K562 (cell line): ENCODE data around the gene ELAVL3. TPM values are rescaled to one million over a fixed set of nuclear protein-coding genes. Genes with fewer than 3 reads are reported as not detected.

Experiments used
- ARID1B ChIP-seq: fragments of 450-650 bp; IDR thresholded peaks from 2 replicates; pipeline ENCODE4 v1.6.1; 2016; ENCODE audit warnings: antibody characterized with exemption, mild to moderate bottlenecking, inconsistent platforms
- BHLHE40 ChIP-seq: IDR thresholded peaks from 2 replicates; pipeline ENCODE4 v1.6.1; 2011; ENCODE audit warnings: low read length, improper control_type of control experiment
- CXXC5 ChIP-seq: fragments of 250-450 bp; sonication (Bioruptor Pico); IDR thresholded peaks from 2 replicates; pipeline ENCODE4 v1.8.0; 2022; ENCODE audit warnings: inconsistent platforms, mild to moderate bottlenecking, moderate library complexity
- DMBX1 ChIP-seq: fragments of 250-450 bp; sonication (Bioruptor Pico); IDR thresholded peaks from 2 replicates; pipeline ENCODE4 v1.8.0; 2022; ENCODE audit warnings: inconsistent platforms, mild to moderate bottlenecking, moderate library complexity, borderline replicate concordance
- FOXJ3 ChIP-seq: sonication (generic); formaldehyde crosslinking; IDR thresholded peaks from 2 replicates; pipeline ENCODE4 v1.4.0; 2020; ENCODE audit warnings: mild to moderate bottlenecking, missing genetic modification reagents
- NR3C1 ChIP-seq: sonication (generic); formaldehyde crosslinking; IDR thresholded peaks from 2 replicates; pipeline ENCODE4 v1.8.1; 2022; ENCODE audit warnings: missing genetic modification reagents
- NRF1 ChIP-seq, 2 experiments: fragments of 450-650 bp; IDR thresholded peaks in 1 of 2; conservative IDR thresholded peaks in 1 of 2; 2 replicates each; pipeline ENCODE4 v1.6.1; 2014; ENCODE audit warnings: mild to moderate bottlenecking in 2 of 2
- PHF20 ChIP-seq: fragments of 450-650 bp; IDR thresholded peaks from 2 replicates; pipeline ENCODE4 v1.6.1; 2018; ENCODE audit not compliant: partially characterized antibody
- TEAD4 ChIP-seq, 2 experiments: sonication (generic) in 1 of 2; formaldehyde crosslinking in 1 of 2; IDR thresholded peaks; 2 replicates each; pipeline versions ENCODE4 v1.6.1 to v1.8.0; 2012 to 2022; ENCODE audit warnings: borderline replicate concordance in 1 of 2, inconsistent platforms in 1 of 2, low read length in 1 of 2, mild to moderate bottlenecking in 1 of 2, missing genetic modification reagents in 1 of 2
- VEZF1 ChIP-seq: fragments of 200-800 bp; sonication (Bioruptor generic); IDR thresholded peaks from 2 replicates; pipeline ENCODE4 v1.6.1; 2017; ENCODE audit warnings: missing genetic modification characterization, missing compliant biosample characterization
- ZNF431 ChIP-seq: sonication (generic); formaldehyde crosslinking; IDR thresholded peaks from 2 replicates; pipeline ENCODE4 v1.8.0; 2022; ENCODE audit warnings: mild to moderate bottlenecking, missing genetic modification reagents
- ZNF644 ChIP-seq: fragments of 200-800 bp; sonication (Bioruptor generic); IDR thresholded peaks from 2 replicates; pipeline ENCODE4 v1.6.1; 2016; ENCODE audit warnings: low read depth, missing genetic modification characterization, missing compliant biosample characterization
- polyA plus RNA-seq, 8 experiments: library from polyadenylated mRNA; depleted of rRNA in 4 of 8; stranded (reverse) in 5 of 8; unstranded in 3 of 8; fragments of >200 nt; fragmentation: Nextera tagmentation in 2 of 8; fragmentation: Illumina TruSeq in 1 of 8; extraction: Ambion mirVana in 2 of 8; extraction: Trizol in 1 of 8; gene quantifications; 2 replicates each; pipeline versions ENCODE4 v1.2.1 to v1.2.3, GENCODE V29; 2011 to 2014; ENCODE audit warnings: inconsistent platforms in 1 of 8, missing spikeins in 1 of 8
- total RNA-seq, 7 experiments: library from RNA; depleted of rRNA in 6 of 7; stranded (reverse); fragments of >200 nt in 6 of 7; fragmentation: Illumina TruSeq in 2 of 7; extraction: Trizol in 2 of 7; gene quantifications; 2 replicates each; pipeline versions ENCODE4 v1.2.1 to v1.2.3, GENCODE V29; 2011 to 2021; ENCODE audit warnings: low replicate concordance in 1 of 7
- TF ChIP-seq, protein P1 (sequence below): sonication (generic); formaldehyde crosslinking; IDR thresholded peaks from 2 replicates; pipeline ENCODE4 v1.9.0; 2022; ENCODE audit warnings: mild to moderate bottlenecking, missing genetic modification reagents
- TF ChIP-seq, protein P2 (sequence below): fragments of 250-450 bp; sonication (Bioruptor Pico); IDR thresholded peaks from 2 replicates; pipeline ENCODE4 v1.4.0; 2020
- TF ChIP-seq, protein P3 (sequence below): fragments of 450-650 bp; IDR thresholded peaks from 2 replicates; pipeline ENCODE4 v1.6.1; 2018; ENCODE audit not compliant: partially characterized antibody

Gene ELAVL3
- total and polyA plus RNA-seq, 9 of the 15 experiments (the other 6 are each of a cell fraction or from before 2014, with no cell fraction given), result not detected

DNA sequence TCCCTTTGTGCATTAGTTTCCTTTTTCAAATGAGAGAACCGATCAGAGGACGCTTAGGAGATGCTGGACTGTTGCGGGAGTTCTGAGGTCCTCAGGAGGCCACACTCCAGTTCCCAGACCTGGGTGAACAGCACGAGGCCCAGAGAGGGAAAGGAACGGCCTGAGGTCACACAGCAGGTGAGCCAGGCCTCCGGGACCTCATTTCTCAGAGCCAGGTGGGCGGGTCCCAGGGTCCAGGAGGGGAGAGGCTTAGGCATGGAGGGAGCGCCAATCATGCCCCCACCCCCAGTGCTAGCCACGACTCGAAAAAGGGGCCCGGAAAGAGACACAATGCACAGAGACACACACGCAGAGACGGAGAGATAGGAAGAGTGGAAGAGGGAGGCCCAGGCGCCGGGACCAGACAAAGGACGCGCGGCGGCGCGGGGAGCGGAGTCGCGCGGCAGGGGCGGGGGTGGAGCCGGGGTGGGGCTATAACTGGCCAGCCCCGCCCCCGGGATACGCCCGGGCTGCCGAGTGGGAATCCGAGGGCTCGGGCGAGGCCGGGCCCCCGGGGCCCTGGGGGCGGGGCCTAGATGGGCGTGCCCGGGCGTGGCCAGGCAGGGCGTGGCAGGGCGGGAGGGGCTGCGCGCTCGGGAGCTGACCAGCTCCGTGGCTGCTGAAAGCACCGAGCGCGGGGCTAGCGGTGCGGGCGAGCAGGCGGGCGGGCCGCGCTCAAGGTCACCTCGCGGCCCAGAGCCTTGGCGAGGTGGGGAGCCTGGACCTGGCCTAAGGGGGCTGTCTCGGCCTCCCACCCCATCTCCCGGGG lies 1.6 kb downstream of the ELAVL3 start (continued):
- TF ChIP-seq VEZF1 (peak; percentile 85), PHF20 (peak; percentile 26), ZNF431 (peak; percentile 56; the same call in 1 of the 2 replicates), DMBX1 (CRISPR knock-in tag) (peak; percentile 63; the same call in 1 of the 2 replicates), NR3C1 (CRISPR knock-in tag) (peak; percentile 96; the same call in 1 of the 2 replicates), BHLHE40 (0 out of 2 replicates have a peak, but pooled peaks have one; percentile 20), FOXJ3 (CRISPR knock-in tag) (no peak), TEAD4 (IDR thresholded peaks at IDR 0.05; ENCODE audit: low read length) (0 out of 2 replicates have a peak, but pooled peaks have one; percentile 17), TEAD4 (CRISPR knock-in tag; IDR thresholded peaks at IDR 0.05; ENCODE audit: borderline replicate concordance) (no peak), CXXC5 (peak; percentile 89), NRF1 (conservative IDR thresholded peaks at IDR 0.05 in 1 of 2, IDR thresholded peaks at IDR 0.05 in 1 of 2) (peak; percentile 64 to 68; a peak in 3 of 4 replicates), ARID1B (0 out of 2 replicates have a peak, but pooled peaks have one; percentile 24), ZNF644 (no peak)
- TF ChIP-seq, protein P1, sequence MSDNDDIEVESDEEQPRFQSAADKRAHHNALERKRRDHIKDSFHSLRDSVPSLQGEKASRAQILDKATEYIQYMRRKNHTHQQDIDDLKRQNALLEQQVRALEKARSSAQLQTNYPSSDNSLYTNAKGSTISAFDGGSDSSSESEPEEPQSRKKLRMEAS (CRISPR knock-in tag), result peak; percentile 77
- TF ChIP-seq, protein P2, sequence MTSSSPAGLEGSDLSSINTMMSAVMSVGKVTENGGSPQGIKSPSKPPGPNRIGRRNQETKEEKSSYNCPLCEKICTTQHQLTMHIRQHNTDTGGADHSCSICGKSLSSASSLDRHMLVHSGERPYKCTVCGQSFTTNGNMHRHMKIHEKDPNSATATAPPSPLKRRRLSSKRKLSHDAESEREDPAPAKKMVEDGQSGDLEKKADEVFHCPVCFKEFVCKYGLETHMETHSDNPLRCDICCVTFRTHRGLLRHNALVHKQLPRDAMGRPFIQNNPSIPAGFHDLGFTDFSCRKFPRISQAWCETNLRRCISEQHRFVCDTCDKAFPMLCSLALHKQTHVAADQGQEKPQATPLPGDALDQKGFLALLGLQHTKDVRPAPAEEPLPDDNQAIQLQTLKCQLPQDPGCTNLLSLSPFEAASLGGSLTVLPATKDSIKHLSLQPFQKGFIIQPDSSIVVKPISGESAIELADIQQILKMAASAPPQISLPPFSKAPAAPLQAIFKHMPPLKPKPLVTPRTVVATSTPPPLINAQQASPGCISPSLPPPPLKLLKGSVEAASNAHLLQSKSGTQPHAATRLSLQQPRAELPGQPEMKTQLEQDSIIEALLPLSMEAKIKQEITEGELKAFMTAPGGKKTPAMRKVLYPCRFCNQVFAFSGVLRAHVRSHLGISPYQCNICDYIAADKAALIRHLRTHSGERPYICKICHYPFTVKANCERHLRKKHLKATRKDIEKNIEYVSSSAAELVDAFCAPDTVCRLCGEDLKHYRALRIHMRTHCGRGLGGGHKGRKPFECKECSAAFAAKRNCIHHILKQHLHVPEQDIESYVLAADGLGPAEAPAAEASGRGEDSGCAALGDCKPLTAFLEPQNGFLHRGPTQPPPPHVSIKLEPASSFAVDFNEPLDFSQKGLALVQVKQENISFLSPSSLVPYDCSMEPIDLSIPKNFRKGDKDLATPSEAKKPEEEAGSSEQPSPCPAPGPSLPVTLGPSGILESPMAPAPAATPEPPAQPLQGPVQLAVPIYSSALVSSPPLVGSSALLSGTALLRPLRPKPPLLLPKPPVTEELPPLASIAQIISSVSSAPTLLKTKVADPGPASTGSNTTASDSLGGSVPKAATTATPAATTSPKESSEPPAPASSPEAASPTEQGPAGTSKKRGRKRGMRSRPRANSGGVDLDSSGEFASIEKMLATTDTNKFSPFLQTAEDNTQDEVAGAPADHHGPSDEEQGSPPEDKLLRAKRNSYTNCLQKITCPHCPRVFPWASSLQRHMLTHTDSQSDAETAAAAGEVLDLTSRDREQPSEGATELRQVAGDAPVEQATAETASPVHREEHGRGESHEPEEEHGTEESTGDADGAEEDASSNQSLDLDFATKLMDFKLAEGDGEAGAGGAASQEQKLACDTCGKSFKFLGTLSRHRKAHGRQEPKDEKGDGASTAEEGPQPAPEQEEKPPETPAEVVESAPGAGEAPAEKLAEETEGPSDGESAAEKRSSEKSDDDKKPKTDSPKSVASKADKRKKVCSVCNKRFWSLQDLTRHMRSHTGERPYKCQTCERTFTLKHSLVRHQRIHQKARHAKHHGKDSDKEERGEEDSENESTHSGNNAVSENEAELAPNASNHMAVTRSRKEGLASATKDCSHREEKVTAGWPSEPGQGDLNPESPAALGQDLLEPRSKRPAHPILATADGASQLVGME (CRISPR knock-in tag), result no peak
- TF ChIP-seq, protein P3, sequence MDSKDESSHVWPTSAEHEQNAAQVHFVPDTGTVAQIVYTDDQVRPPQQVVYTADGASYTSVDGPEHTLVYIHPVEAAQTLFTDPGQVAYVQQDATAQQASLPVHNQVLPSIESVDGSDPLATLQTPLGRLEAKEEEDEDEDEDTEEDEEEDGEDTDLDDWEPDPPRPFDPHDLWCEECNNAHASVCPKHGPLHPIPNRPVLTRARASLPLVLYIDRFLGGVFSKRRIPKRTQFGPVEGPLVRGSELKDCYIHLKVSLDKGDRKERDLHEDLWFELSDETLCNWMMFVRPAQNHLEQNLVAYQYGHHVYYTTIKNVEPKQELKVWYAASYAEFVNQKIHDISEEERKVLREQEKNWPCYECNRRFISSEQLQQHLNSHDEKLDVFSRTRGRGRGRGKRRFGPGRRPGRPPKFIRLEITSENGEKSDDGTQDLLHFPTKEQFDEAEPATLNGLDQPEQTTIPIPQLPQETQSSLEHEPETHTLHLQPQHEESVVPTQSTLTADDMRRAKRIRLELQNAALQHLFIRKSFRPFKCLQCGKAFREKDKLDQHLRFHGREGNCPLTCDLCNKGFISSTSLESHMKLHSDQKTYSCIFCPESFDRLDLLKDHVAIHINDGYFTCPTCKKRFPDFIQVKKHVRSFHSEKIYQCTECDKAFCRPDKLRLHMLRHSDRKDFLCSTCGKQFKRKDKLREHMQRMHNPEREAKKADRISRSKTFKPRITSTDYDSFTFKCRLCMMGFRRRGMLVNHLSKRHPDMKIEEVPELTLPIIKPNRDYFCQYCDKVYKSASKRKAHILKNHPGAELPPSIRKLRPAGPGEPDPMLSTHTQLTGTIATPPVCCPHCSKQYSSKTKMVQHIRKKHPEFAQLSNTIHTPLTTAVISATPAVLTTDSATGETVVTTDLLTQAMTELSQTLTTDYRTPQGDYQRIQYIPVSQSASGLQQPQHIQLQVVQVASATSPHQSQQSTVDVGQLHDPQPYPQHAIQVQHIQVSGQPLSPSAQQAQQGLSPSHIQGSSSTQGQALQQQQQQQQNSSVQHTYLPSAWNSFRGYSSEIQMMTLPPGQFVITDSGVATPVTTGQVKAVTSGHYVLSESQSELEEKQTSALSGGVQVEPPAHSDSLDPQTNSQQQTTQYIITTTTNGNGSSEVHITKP, result no peak
